ENCODE data around the gene NDUFC1. TPM values are rescaled to one million over a fixed set of nuclear protein-coding genes. Genes with fewer than 3 reads are reported as not detected.

Gene NDUFC1
- total RNA-seq, 1 donor from 2014 or later, result 44.8 TPM

DNA sequence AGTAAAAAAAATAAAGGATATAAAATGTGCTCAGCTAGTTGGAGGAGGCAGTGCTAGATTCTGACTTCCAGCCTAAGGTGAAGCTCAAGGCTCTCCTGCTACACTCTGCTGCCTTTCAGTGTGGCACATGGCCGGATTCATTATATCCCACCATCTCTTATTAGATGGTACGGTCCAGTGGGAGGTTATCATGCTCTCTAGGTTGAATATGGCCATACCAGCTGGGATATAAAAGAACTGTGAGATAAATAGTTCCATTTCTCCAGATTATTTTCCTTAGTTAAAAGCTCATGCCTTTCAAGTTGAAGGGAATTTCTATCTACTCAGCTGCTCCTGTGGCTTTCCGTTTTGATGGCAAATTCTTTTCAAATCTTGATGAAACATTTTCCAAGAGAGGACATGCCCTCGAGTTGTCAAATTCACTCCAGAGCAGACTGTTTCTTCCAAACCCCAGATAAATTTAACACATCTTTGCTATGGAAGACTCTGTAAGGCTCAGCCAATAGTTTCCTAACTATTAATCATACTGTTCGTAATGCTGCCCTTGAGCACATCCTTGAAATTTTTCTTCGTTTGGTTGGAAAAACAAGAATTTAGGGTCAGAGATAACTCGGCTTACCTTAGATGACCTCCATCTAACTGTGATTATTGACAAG, 20.1 kb downstream of the NDUFC1 start:
- no peak overlapping the region for H3K4me3 Mint-ChIP-seq (ENCODE audit: unreplicated experiment)
- H3K27me3 Mint-ChIP-seq (ENCODE audit: unreplicated experiment), result peaks cover 6% of the 10 kb centered on the region
- H3K36me3 Mint-ChIP-seq (ENCODE audit: low read depth, unreplicated experiment), result no peaks in the 10 kb centered on the region
- H3K4me1 Mint-ChIP-seq (ENCODE audit: unreplicated experiment), result peaks cover 3% of the 10 kb centered on the region
- H3K9me3 Mint-ChIP-seq (ENCODE audit: unreplicated experiment), result no peaks in the 10 kb centered on the region
- TF ChIP-seq, protein P1, sequence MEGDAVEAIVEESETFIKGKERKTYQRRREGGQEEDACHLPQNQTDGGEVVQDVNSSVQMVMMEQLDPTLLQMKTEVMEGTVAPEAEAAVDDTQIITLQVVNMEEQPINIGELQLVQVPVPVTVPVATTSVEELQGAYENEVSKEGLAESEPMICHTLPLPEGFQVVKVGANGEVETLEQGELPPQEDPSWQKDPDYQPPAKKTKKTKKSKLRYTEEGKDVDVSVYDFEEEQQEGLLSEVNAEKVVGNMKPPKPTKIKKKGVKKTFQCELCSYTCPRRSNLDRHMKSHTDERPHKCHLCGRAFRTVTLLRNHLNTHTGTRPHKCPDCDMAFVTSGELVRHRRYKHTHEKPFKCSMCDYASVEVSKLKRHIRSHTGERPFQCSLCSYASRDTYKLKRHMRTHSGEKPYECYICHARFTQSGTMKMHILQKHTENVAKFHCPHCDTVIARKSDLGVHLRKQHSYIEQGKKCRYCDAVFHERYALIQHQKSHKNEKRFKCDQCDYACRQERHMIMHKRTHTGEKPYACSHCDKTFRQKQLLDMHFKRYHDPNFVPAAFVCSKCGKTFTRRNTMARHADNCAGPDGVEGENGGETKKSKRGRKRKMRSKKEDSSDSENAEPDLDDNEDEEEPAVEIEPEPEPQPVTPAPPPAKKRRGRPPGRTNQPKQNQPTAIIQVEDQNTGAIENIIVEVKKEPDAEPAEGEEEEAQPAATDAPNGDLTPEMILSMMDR (IDR thresholded peaks at IDR 0.05; ENCODE audit: unreplicated experiment), result no peak
- no peak overlapping the region for H3K27ac Mint-ChIP-seq (ENCODE audit: unreplicated experiment)
- DNase-seq (ENCODE audit: low spot score), result no peak

DNA sequence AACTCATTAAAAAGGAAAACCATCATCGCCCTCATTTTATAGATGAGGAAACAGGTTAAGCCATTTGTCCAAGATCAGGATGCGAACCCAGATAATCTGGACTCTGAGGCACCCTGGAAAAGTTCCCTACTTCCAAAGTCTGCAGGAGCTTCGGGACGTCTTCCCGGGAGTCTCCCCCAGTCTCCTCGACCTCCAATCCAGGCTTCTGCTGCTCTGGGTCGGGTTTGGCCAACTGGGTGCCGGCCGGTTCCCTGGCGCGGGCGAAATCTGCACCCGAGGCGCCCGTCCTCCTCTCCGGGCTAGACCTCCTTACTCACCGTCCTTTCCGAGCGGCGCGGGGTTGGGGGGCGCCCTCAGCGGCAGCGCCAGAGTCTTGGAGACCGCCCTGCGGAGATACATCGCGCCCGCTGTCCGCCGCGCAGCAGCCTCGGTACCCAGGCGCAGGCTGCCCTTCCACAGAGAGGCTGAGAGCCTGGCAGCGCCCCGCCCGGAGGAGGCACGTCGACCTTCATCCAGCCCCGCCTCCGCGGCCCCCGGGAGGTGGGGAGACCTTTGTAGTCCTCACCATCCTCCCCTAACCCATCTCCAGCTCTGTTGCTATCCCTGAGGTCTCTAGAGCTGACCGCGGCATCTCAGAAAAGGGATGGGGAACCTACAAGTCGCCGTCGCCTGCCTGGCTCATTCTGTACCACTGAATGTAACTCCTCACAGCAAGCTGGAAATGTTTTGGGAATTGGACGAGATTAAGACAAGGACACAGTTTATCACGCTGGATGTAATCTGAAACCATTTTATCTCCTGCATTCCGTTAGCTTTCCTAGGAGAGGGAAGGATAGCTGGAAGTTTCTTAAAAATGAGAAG, 22.3 kb downstream of the NDUFC1 start, which contains the start of gene MGARP:
Gene MGARP, minus strand, starts transcription at position 466 of the 861 bp plus-strand sequence. Its CDS starts 67 bp downstream, at position 399.
- DNase-seq (ENCODE audit: low spot score), result peak; percentile 40
- peaks cover 3% of the 10 kb centered on the region for H3K4me1 Mint-ChIP-seq (ENCODE audit: unreplicated experiment)
- no peaks in the 10 kb centered on the region for H3K36me3 Mint-ChIP-seq (ENCODE audit: low read depth, unreplicated experiment)
- H3K27ac Mint-ChIP-seq (ENCODE audit: unreplicated experiment), result no peak within 1 kb of the TSS
- no peaks in the 10 kb centered on the region for H3K9me3 Mint-ChIP-seq (ENCODE audit: unreplicated experiment)
- TF ChIP-seq, protein P1 (IDR thresholded peaks at IDR 0.05; ENCODE audit: unreplicated experiment), result no peak
- H3K27me3 Mint-ChIP-seq (ENCODE audit: unreplicated experiment), result peaks cover 6% of the 10 kb centered on the region
- peak within 1 kb of the TSS; percentile 53 for H3K4me3 Mint-ChIP-seq (ENCODE audit: unreplicated experiment)

DNA sequence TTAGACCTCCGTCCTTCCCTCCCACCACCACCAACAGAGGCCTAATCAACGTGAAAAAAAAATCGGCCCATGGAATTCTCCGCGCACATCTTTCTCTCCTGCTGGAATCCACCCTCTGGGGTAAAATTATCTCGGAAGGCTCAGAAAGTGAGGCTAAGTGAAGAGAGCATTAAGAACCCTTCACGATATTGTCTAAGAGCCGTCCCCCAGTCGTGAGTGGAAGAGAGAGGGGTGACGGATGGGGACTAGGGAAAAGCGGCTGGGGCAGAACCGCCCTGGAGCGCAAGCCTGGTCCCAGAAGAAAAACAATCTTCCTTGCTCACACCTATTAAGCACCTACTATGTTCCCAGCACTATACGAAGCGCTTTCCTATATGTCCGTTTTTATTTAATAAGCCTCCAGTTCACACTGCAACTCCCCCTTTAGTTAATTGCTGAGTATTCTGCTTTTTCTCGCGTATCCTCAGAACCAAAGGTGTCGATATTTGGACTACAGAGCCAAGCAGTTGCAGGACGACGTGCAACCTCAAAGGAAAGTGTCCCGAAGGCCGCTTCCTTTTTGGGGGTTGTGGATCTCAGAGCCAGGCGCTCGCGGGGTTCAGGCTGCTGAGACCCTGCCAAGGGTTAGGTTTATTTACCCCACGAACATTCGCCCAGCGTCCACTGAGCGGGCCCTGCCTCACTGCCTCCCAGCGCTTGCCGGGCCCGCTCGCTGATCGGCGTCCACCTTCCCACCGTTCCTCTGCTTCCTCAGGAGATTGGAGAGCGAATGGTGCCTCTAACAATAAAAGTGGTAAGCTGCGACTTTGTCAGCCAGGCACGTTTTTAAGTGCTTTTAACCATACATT, 23.1 kb downstream of the NDUFC1 start:
- Mint-ChIP-seq H3K27me3 (ENCODE audit: unreplicated experiment) (peaks cover 6% of the 10 kb centered on the region), H3K4me3 (ENCODE audit: unreplicated experiment) (peak overlapping the region; percentile 53), H3K9me3 (ENCODE audit: unreplicated experiment) (no peaks in the 10 kb centered on the region), H3K4me1 (ENCODE audit: unreplicated experiment) (peaks cover 3% of the 10 kb centered on the region), H3K27ac (ENCODE audit: unreplicated experiment) (no peak overlapping the region), H3K36me3 (ENCODE audit: low read depth, unreplicated experiment) (no peaks in the 10 kb centered on the region)
- TF ChIP-seq, protein P1 (IDR thresholded peaks at IDR 0.05; ENCODE audit: unreplicated experiment), result no peak
- peak; percentile 26 for DNase-seq (ENCODE audit: low spot score)

DNA sequence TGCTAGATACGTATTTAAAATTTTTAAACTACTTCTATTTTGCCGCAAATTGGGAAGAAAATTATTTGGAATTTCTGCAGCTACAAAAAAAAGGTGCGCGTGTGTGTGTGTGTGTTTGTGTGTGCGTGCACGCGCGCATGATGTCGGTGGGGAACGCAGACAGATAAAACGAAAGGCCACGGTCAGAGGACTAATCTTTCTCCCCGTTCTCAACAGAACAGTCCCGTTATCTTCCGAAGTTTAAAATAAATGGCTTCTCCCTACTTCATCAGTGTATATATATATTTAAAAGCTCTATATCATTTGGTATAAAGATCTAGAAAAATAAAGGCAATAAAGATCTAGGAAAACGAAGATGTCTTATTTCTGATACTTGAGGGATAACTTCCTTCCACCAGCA, 23.8 kb downstream of the NDUFC1 start:
- H3K4me1 Mint-ChIP-seq (ENCODE audit: unreplicated experiment), result peaks cover 3% of the 10 kb centered on the region
- H3K27ac Mint-ChIP-seq (ENCODE audit: unreplicated experiment), result no peak overlapping the region
- no peak overlapping the region for H3K4me3 Mint-ChIP-seq (ENCODE audit: unreplicated experiment)
- TF ChIP-seq, protein P1 (IDR thresholded peaks at IDR 0.05; ENCODE audit: unreplicated experiment), result no peak
- peaks cover 6% of the 10 kb centered on the region for H3K27me3 Mint-ChIP-seq (ENCODE audit: unreplicated experiment)
- H3K36me3 Mint-ChIP-seq (ENCODE audit: low read depth, unreplicated experiment), result no peaks in the 10 kb centered on the region
- no peaks in the 10 kb centered on the region for H3K9me3 Mint-ChIP-seq (ENCODE audit: unreplicated experiment)
- DNase-seq (ENCODE audit: low spot score), result no peak

Data from endothelial cell (in vitro differentiated cells).